Measurements from ENCODE around the gene OSBPL7. TPM values are rescaled to one million over a fixed set of nuclear protein-coding genes. Genes with fewer than 3 reads are reported as not detected.

OSBPL7 gene
- total and polyA plus RNA-seq, 8 donors, result 14.3 to 36.4 (median 19.0) TPM

- no peaks in the 10 kb centered on the region for H3K9me3 ChIP-seq
- intact Hi-C loops (cut with DNase I), result no loop called here
- TF ChIP-seq CTCF (IDR thresholded peaks at IDR 0.05), result no peak
Observed at GRCh38 chr17:47838636-47839035, 17.0 kb upstream of the OSBPL7 start.

GRCh38 chr17:47837401-47838039, 15.9 kb upstream of the OSBPL7 start:
- intact Hi-C loops (cut with DNase I), result no loop called here
- H3K4me3 ChIP-seq, result no peak overlapping the region
- no peak for TF ChIP-seq CTCF (IDR thresholded peaks at IDR 0.05)
- ATAC-seq (no peak), DNase-seq (no peak)
- peaks cover 8 to 43% of the 10 kb centered on the region in 2 donors for H3K4me1 ChIP-seq
- no peaks in the 10 kb centered on the region for H3K27me3 ChIP-seq
- H3K36me3 ChIP-seq, result peaks cover 0 to 32% of the 10 kb centered on the region in 2 donors
- no peak overlapping the region for H3K27ac ChIP-seq
- no peaks in the 10 kb centered on the region for H3K9me3 ChIP-seq

More at GRCh38 chr17:47838636-47839035, 17.0 kb upstream of the OSBPL7 start:
- H3K36me3 ChIP-seq, result peaks cover 0 to 32% of the 10 kb centered on the region in 2 donors
- ATAC-seq (no peak), DNase-seq (no peak)
- no peak overlapping the region for H3K4me3 ChIP-seq
- no peaks in the 10 kb centered on the region for H3K27me3 ChIP-seq
- H3K4me1 ChIP-seq, result peaks cover 8 to 49% of the 10 kb centered on the region in 2 donors
- H3K27ac ChIP-seq, result no peak overlapping the region

GRCh38 chr17:47836601-47837000, 15.0 kb upstream of the OSBPL7 start:
- ATAC-seq, result no peak
- no peaks in the 10 kb centered on the region for H3K9me3 ChIP-seq
- no peaks in the 10 kb centered on the region for H3K27me3 ChIP-seq
- H3K36me3 ChIP-seq, result peaks cover 0 to 32% of the 10 kb centered on the region in 2 donors
- peaks cover 12 to 48% of the 10 kb centered on the region in 2 donors for H3K4me1 ChIP-seq
- intact Hi-C loops (cut with DNase I), result no loop called here
- no peak overlapping the region for H3K27ac ChIP-seq
- no peak overlapping the region for H3K4me3 ChIP-seq
- no peak for TF ChIP-seq CTCF (IDR thresholded peaks at IDR 0.05)
- no peak for DNase-seq

- peaks cover 13 to 45% of the 10 kb centered on the region in 2 donors for H3K4me1 ChIP-seq
- H3K4me3 ChIP-seq, result no peak overlapping the region
- no peaks in the 10 kb centered on the region for H3K9me3 ChIP-seq
- no peaks in the 10 kb centered on the region for H3K27me3 ChIP-seq
- H3K27ac ChIP-seq, result peak overlapping the region; percentile 26 to 60
- intact Hi-C loops (cut with DNase I), result no loop called here
- DNase-seq (no peak), ATAC-seq (no peak)
- no peak for TF ChIP-seq CTCF (IDR thresholded peaks at IDR 0.05)
- peaks cover 0 to 32% of the 10 kb centered on the region in 2 donors for H3K36me3 ChIP-seq
Observed at GRCh38 chr17:47834756-47835155, 13.2 kb upstream of the OSBPL7 start.

GRCh38 chr17:47831934-47832327, 10.3 kb upstream of the OSBPL7 start:
- H3K4me1 ChIP-seq, result peaks cover 13 to 41% of the 10 kb centered on the region in 2 donors
- H3K4me3 ChIP-seq, result peak overlapping the region; percentile 61 to 89
- intact Hi-C loops (cut with DNase I), result no loop called here
- ATAC-seq (peak; percentile 21), DNase-seq (no peak)
- TF ChIP-seq CTCF (IDR thresholded peaks at IDR 0.05), result no peak
- H3K27me3 ChIP-seq, result no peaks in the 10 kb centered on the region
- H3K9me3 ChIP-seq, result no peaks in the 10 kb centered on the region
- peaks cover 0 to 37% of the 10 kb centered on the region in 2 donors for H3K36me3 ChIP-seq
- peak overlapping the region in 1 of 2 donors; percentile 81 for H3K27ac ChIP-seq
